HCT116 (cell line): ENCODE measurements around the gene PCARE.

ENCODE experiments used
- CEBPB ChIP-seq: IDR thresholded peaks from 2 replicates; pipeline ENCODE4 v1.6.1; 2012; ENCODE audit warnings: low read depth
- CTCF ChIP-seq, 3 experiments: fragments of 200-600 bp in 1 of 3; sonication (generic) in 1 of 3; IDR thresholded peaks in 2 of 3; conservative IDR thresholded peaks in 1 of 3; 2 replicates each; pipeline ENCODE4 v1.5.1; 2012 to 2017; ENCODE audit warnings: low read depth in 2 of 3, low read length in 2 of 3, antibody characterized with exemption in 1 of 3, borderline replicate concordance in 1 of 3, control low read depth in 1 of 3, mild to moderate bottlenecking in 1 of 3, mixed read lengths in 1 of 3, mixed run types in 1 of 3, moderate library complexity in 1 of 3; ENCODE audit not compliant: insufficient read depth in 1 of 3
- EZH2 ChIP-seq: fragments of 200-600 bp; sonication (generic); IDR thresholded peaks from 2 replicates; pipeline ENCODE4 v1.6.1; 2017; ENCODE audit warnings: antibody characterized with exemption, mixed run types
- EZH2phosphoT487 ChIP-seq: fragments of 200-600 bp; IDR thresholded peaks from 2 replicates; pipeline ENCODE4 v1.6.1; 2018; ENCODE audit warnings: antibody characterized with exemption, borderline replicate concordance
- FOSL1 ChIP-seq: IDR thresholded peaks from 2 replicates; pipeline ENCODE4 v1.6.1; 2012; ENCODE audit warnings: low read depth
- JUND ChIP-seq: IDR thresholded peaks from 2 replicates; pipeline ENCODE4 v1.6.1; 2012
- POLR2A ChIP-seq: IDR thresholded peaks from 2 replicates; pipeline ENCODE4 v1.7.0; 2011; ENCODE audit warnings: borderline replicate concordance; ENCODE audit not compliant: insufficient read depth, insufficient read length; ENCODE audit errors: extremely low read depth
- POLR2AphosphoS5 ChIP-seq: IDR thresholded peaks from 2 replicates; pipeline ENCODE4 v1.6.1; 2011; ENCODE audit warnings: mild to moderate bottlenecking, low read depth, low read length, moderate library complexity
- RAD21 ChIP-seq: IDR thresholded peaks from 2 replicates; pipeline ENCODE4 v1.6.1; 2012; ENCODE audit warnings: low read depth, mild to moderate bottlenecking
- SP1 ChIP-seq: IDR thresholded peaks from 2 replicates; pipeline ENCODE4 v1.6.1; 2012; ENCODE audit warnings: low read depth
- YY1 ChIP-seq: IDR thresholded peaks from 2 replicates; pipeline ENCODE4 v1.6.1; 2011; ENCODE audit warnings: low read length, low read depth, moderate library complexity, mild to moderate bottlenecking; ENCODE audit not compliant: insufficient replicate concordance; ENCODE audit errors: extremely low read depth
- ZBTB33 ChIP-seq: IDR thresholded peaks from 2 replicates; pipeline ENCODE4 v1.6.1; 2011; ENCODE audit warnings: mild to moderate bottlenecking, low read length, moderate library complexity; ENCODE audit not compliant: insufficient replicate concordance; ENCODE audit errors: extremely low read depth
- ZNF274 ChIP-seq: fragments of 200-500 bp; sonication (Bioruptor generic); IDR thresholded peaks from 2 replicates; pipeline ENCODE4 v1.6.1; 2014; ENCODE audit warnings: mild to moderate bottlenecking, low read depth, low read length, inconsistent platforms
- TF ChIP-seq, protein P1 (sequence below): IDR thresholded peaks from 2 replicates; pipeline ENCODE4 v1.6.1; 2012

DNA sequence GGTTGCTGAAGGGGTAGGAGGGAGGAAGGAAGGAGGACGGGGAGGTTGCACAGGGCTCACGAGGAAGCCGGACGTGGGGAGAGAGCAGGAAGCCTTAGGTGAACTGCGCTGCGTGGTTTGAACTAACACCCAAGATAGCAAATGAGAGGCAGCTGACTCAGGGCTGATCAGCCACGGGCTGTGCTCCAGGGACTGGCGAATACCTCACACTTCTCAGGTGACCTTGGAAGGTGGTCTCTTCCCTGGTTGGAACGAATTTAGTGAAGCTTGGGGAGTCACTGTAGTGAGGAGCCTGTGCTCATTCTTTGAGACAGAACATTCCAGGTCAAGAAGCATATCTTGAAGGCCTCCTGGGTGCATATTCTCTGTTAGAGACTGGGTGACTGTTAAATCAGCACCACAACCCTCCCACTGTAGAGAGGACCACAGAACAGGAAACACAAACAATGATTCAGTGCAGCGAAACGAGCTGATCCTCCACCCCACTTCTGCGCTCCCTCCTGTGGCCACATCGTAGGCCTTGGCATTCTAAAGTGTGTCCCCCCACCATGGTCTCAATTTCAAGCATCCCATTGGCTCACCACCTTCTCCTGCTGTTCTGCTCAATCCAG is 59.4 kb downstream of the PCARE start:
- TF ChIP-seq CTCF (IDR thresholded peaks at IDR 0.05 in 2 of 3, conservative IDR thresholded peaks at IDR 0.05 in 1 of 3; ENCODE audit: borderline replicate concordance in 1 of 3, insufficient read depth in 1 of 3, low read depth in 2 of 3, low read length in 2 of 3): no peak
- no peak for TF ChIP-seq ZNF274
- TF ChIP-seq ZBTB33: no peak
- no peak for TF ChIP-seq POLR2A
- TF ChIP-seq EZH2: no peak
- TF ChIP-seq, protein P1, sequence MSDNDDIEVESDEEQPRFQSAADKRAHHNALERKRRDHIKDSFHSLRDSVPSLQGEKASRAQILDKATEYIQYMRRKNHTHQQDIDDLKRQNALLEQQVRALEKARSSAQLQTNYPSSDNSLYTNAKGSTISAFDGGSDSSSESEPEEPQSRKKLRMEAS: no peak
- TF ChIP-seq POLR2AphosphoS5: no peak
- no peak for TF ChIP-seq SP1
- TF ChIP-seq RAD21: no peak
- no peak for TF ChIP-seq JUND
- TF ChIP-seq FOSL1: no peak
- TF ChIP-seq YY1: no peak
- no peak for TF ChIP-seq CEBPB
- TF ChIP-seq EZH2phosphoT487: no peak
